HG03108 (cell line): Measurements from ENCODE around the gene KIF17.

Source experiments
- ATAC-seq: cut with Tn5 transposase; IDR thresholded peaks from one replicate; pipeline ENCODE4 v1.9.1; 2021; ENCODE audit warnings: moderate library complexity; ENCODE audit not compliant: unreplicated experiment

KIF17 gene

GRCh38 chr1:20632386-20632785 lies 85.4 kb downstream of the KIF17 start:
- no peak for ATAC-seq

DNA sequence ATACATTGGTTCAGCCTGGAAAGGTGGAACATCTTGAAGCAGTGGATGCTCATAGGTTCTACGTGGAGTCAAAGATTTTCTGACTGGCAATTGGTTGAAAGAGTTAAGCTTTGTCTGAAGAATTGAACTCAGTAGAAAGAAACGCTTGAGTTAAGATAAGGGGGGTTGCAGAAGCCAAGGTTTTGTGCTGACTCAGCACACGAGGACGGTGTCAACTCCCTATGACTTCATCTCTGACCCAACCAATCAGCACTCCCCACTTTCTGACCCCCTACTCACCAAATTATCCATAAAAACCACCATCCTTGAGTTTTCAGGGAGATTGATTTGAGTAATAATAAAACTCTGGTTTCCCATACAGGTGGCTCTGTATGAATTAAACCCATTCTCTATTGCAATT lies 87.1 kb downstream of the KIF17 start:
- no peak for ATAC-seq

DNA sequence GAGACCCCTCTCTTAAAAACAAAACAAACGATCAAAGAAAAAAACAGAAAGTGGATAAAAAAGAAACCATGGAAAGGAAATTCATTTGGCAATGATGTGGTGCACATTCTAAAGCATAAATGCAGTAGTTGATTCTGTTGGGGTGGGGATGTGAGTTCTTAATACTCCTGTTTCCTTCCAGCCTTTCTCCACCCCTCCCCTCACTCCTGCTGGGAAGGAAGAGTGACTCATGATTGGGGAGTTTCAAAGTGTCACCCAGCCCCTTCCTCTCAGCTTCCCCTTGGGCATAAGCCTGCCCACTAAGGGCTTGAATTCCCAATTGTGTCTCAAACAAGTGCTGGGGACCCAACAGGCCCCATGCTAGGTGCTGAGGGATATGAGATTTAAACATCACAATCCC lies 91.3 kb downstream of the KIF17 start:
- no peak for ATAC-seq

DNA sequence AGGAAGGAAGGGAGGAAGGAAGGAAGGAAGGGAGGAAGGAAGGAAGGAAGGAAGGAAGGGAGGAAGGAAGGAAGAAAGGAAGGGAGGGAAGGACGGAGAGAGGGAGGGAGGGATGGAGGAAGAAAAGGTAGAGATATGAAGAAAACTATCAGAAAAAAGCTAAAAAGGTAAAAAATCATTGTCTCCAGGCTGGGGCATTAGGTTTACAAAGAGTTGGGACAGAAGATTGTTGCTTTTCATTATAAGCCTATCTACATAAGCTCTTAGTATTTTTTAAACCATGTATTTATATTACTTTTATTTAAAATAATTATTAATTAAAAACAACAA lies 91.7 kb downstream of the KIF17 start:
- ATAC-seq: no peak

- ATAC-seq: no peak
Measured at GRCh38 chr1:20625176-20626097, 92.4 kb downstream of the KIF17 start.

- ATAC-seq: no peak
Measured at GRCh38 chr1:20624709-20625108, 93.1 kb downstream of the KIF17 start.

DNA sequence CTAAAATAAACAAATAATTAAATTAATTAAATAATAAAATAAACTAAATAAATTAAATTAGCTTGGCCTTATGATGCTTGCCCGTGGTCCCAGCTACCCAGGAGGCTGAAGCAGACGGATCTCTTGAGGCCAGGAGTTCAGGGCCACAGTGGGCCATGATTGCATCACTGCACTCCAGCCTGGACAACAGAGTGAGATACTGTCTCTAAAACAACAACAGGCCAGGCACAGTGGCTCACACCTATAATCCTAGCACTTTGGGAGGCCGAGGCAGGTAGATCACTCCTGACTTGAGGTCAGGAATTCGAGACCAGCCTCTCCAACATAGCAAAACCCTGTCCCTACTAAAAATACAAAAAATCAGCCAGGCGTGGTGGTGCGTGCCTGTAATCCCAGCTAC lies 96.8 kb downstream of the KIF17 start:
- ATAC-seq: no peak

GRCh38 chr1:20619999-20620398 lies 97.8 kb downstream of the KIF17 start:
- no peak for ATAC-seq

DNA sequence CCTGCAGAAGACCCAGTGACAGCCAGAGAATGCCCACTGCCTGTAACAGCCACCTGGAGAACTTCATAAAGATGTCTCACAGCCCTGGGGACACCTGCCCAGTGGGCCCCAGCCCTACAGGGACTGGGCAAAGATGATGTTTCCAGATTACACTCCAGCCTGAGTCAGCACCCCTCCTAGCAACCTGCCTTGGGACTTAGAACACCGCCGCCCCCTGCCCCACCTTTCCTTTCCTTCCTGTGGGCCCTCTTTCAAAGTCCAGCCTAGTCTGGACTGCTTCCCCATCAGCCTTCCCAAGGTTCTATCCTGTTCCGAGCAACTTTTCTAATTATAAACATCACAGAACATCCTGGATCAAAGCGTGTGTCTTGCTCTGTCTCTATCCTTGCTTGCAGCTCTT lies 99.3 kb downstream of the KIF17 start:
- no peak for ATAC-seq

DNA sequence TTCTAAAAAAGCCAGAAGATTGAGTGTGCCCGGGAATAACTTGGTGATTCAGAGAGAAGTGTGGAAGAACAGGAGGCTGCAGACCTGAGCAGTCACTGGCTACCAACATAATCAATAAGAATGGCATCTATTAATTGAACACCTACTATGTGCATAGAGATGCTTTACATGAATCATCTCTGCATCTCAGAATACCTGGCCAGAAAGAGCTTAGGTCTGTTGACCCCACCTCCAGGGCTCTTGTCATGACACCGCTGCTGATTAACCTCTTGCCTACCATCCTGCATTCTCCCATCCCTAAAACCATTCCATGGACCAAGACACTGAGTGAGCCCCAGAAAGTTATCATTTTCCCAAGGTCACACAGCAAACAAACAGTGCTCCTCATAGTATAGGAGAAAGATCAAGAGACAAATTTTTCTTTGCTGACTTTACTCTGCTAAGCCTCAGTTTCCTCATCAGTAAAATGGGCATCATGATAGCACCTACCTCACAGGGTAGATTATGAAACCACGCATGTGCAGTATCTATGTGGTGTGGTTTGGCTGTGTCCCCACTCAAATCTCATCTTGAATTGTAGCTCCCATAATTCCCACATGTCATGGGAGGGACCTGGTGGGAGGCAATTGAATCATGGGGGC lies 100.8 kb downstream of the KIF17 start:
- ATAC-seq: no peak

DNA sequence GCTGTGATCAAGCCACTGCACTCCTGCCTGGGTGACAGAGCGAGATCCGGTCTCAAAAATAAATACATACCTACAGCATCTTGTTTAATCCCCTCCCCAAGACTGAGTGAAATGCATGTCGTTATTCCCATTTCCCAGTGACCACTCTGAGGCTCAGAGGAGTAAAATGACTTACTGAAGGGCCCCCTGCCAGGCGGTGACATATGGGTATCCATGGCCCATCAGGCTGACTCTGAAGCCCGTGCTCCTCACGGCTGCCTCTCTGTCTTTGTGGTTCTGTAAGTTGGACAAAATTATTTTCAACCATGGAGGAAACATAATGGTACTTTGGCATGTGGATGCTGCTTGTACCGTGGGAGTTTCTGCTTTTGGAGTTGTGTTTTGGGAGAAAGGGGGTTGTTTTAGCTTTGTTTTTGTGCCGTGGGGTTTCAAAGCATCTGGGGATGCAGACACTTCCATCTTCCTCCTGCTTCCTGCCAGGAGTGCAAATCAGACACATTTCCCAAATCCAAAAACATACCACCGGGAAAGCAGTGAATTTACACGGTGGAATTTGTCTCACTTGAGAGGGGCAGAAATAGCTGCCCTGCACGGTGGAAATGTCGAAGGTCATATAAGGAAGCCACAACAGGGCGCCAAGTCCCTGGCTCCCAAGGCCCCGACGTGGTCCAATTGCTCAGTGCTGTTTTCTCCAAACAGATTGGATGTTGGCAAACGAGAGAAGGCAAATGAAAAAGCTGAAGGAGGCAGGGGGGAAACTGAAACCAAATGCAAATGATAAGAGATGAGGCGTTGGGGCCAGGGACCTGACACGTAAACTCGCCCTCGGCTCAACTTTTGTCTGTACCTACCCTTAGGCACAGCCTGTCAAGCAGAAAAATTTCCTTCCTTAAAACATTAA lies 101.6 kb downstream of the KIF17 start:
- no peak for ATAC-seq

- no peak for ATAC-seq
Measured at GRCh38 chr1:20614131-20614579, 103.7 kb downstream of the KIF17 start.
